GM18907 (cell line): ENCODE measurements around the gene PODXL2.

Experiments
- ATAC-seq: cut with Tn5 transposase; IDR thresholded peaks from one replicate; pipeline ENCODE4 v1.9.1; 2021; ENCODE audit warnings: mild to moderate bottlenecking, moderate library complexity; ENCODE audit not compliant: unreplicated experiment

Gene PODXL2

GRCh38 chr3:127629467-127630403, 750 bp downstream of the PODXL2 start:
- no peak for ATAC-seq

- no peak for ATAC-seq
Observed at GRCh38 chr3:127630811-127631714, 2.1 kb downstream of the PODXL2 start.

GRCh38 chr3:127632035-127632820, 3.2 kb downstream of the PODXL2 start:
- no peak for ATAC-seq

GRCh38 chr3:127634653-127635052, 5.7 kb downstream of the PODXL2 start:
- no peak for ATAC-seq

DNA sequence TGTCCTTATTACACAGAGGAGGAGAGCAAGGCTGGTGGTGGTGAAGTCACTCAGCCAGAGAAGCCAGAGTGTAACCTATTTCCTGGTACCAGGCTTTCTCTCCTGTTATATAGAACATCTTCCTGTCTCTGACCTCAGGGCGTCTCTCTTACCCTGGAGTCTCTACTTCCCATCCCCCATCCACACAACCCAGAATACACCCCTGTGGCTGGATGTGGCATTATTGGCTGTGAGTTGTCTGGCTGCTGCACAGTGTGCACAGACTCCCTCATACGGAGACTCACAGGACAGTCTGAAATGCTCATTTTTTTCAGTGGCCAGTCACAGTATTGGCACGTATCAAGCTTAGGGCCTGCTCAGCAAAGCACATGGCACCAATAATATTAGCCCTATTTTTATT, 8.6 kb downstream of the PODXL2 start:
- ATAC-seq = no peak

DNA sequence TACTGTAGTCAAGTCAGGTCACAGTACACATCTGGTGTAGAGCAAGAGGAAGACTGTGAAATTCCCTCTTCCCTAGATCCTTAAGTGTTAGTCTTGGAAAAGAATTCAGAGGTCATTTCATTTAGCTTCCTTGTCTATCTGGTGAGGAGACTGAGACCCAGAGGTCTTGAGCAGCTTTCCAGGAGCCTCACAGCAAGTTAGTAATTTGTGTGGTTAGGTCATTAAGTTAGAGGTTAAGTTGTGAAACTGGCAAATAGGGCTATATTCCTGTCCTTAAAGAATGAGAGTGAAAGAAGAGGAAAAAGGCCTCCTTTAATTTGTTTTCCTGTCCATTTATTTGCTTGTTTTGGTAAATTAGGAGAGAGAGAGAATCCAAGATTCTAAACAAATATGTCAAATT, 9.0 kb downstream of the PODXL2 start:
- ATAC-seq = no peak

- no peak for ATAC-seq
Observed at GRCh38 chr3:127639173-127640041, 10.4 kb downstream of the PODXL2 start.

- no peak for ATAC-seq
Observed at GRCh38 chr3:127640042-127640355, 11.0 kb downstream of the PODXL2 start.

DNA sequence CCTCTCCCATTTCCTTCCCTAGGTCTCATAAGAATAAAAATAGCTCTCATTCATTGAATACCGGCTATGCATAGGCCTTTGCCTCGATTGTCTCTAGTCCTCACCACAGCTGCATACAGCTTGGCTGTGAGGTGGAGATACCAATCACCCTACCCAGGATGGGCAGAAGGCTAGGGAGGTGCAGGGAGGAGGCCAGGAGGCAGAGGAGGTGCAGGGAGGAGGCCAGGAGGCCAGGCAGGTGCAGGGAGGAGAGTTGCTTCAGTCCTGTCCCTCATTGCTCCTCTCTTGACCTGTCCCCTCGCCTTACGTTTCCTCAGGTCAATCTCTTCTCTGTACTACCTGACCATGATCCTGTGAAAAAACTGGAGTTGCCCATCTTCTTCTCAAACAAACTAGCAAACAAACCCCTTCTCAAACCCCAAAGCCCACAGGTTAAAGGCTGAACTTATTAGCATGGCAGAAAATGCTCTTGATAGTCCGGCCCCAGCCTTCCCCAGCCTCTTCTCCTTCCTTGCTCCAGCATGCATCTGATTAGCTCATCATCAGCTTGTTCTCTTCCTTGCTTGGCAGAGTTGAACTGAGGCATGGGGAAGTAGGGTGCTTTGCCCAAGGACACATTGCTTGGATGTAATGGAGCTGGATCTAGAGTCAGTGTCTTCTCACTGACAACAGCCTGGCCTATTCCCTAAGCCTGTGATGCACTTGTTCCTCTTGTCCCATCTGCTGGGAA, 15.8 kb downstream of the PODXL2 start:
- ATAC-seq = no peak

DNA sequence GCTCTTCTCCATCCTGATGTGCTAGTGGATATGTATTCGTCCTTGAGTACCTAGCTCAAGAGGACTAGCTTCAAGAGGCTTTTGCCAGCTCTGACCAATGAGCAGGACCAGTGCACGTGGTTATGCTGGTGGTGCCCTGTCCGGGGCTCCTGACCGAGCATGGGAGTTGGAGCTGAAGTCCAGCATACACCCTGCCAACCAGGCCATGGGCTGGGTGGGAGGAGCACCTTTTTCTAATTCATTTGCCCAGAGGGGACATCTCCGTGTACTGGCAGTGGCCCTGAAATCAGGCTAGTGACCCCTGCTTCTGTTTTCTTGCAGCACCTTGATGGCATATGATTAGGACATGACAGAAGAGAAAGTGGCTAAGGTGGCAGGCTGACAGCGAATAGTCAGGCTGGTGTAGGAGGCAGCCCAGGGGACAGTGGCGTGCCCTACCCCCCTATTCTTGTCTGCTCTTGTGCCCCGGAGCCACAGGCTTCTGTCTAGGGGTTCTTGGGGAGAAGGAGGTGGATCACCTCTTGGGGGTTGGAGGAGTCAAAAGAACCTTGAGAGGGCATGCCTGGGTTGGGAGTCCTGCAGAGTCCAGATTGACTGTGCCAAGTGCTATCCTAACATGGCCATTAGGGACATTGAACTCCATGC, 16.5 kb downstream of the PODXL2 start:
- no peak for ATAC-seq

DNA sequence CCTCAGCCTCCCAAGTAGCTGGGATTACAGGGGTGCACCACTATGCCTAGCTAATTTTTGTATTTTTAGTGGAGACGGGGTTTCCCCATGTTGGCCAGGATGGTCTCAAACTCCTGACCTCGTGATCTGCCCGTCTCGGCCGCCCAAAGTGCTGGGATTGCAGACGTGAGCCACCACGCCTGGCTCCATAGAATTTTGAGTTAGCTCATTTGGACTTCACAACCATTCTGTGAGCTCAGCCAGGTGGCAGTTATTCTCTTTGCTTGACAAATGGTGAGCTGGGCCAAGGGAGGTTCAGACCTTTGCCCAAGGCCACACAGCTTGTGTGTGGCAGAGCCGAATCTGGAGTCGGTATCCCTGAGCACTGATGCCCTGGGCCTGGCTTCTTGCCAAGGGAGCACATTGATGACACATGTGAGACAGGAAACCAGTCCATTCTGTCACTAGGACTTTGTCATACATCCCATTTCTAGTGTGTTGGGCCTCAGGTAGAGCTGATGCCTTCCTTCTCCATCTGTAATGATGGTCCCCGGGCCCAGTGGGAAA, 17.6 kb downstream of the PODXL2 start:
- ATAC-seq = no peak

DNA sequence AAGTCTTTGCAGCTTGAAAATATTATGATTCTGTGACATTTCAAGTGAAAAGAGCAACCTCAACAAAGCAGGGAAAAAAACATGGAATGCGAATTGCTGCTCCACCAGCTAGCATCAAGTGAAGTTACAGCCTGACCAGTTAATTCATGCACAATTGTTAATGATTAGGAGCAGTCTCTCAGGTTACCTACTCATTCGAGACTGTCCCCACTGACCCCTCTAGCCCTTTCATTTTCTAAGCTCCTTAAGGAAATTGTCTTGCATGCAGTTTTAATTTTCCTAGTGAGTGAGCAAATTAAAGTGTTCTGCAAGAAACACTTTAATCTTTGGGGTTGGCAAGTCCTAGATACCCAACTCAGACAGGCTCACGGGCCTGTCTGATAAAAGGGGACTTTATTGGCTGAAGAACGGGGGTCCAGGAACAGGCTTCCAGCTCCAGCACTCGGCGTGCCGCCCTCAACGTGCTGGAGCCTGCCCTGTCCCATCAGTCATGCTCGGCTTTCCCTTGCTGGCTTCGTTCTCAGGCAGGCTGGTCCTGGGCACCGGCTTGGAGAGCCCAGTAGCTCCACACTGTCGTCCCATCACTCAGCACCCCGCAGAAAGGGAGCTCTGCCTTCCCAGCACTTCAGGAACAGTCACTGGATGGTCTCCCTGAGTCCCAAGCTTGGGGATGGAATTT, 18.3 kb downstream of the PODXL2 start:
- ATAC-seq = no peak

GRCh38 chr3:127647845-127648204, 18.8 kb downstream of the PODXL2 start:
- no peak for ATAC-seq

- no peak for ATAC-seq
Observed at GRCh38 chr3:127650236-127650635, 21.3 kb downstream of the PODXL2 start.

DNA sequence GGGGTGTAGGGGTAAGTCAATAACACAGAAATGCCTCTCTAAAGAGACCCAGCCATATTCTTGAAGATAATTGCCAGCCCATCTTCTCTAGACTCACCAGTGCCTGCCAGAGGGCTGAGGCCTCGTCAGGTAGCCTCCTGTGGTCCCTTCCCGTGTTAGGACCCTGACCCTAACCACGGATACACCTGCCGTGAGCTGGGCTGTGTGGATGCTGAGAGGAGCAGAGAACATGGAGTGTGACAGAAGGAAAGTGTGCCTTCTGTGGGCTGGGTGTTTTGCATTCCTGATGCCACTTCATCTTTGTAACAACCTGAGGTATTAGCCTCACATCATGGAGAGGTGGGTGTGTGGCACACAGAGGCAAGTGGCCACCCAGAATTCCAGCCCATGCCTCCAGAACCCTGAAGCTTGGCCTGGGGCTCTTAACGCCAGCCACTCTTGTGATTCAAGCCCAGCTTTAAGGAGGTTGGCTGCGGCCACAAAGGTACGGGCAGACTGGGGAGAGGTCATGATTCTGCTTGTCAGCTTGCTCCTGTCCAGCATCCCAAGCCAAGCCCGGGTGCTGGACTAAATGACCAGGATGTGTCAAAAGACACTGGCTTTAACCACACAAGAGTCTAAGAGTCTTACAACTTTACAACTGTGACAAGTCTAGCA, 22.7 kb downstream of the PODXL2 start:
- no peak for ATAC-seq

GRCh38 chr3:127652246-127652995, 23.4 kb downstream of the PODXL2 start:
- no peak for ATAC-seq

DNA sequence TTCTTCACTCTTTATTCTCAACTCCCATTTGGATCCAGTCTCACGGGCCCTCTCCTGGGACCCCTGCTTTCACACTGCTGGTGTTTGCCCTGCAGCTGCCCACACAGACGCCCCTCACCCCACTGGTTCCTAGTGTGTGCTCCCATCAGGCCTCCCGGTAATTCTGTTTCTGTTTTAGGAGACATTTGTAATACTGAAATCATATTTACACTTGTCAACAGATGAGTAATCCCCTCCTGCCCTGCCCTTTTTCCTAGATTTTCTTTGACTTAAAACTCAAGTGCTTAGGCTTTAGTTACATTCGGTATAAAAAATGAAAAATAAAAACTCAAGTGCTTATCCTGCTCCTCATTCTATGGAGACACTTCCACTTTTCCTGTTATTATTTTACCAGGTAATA, 25.4 kb downstream of the PODXL2 start:
- no peak for ATAC-seq
